Measurements from ENCODE around the gene NSD1.

The NSD1 gene

GRCh38 chr5:177343777-177344176 lies 210.2 kb downstream of the NSD1 start:
- no peak for DNase-seq

GRCh38 chr5:177344891-177345290 lies 211.3 kb downstream of the NSD1 start:
- DNase-seq: no peak

GRCh38 chr5:177346820-177347219 lies 213.2 kb downstream of the NSD1 start:
- DNase-seq: no peak

- DNase-seq: no peak
Measured at GRCh38 chr5:177347699-177348098, 214.1 kb downstream of the NSD1 start.

GRCh38 chr5:177349362-177349647 lies 215.7 kb downstream of the NSD1 start:
- no peak for DNase-seq

GRCh38 chr5:177349762-177350161 lies 216.2 kb downstream of the NSD1 start:
- no peak for DNase-seq
